MG63 (cell line): ENCODE measurements around the gene TMEM163. TPM values are rescaled to one million over a fixed set of nuclear protein-coding genes. Genes with fewer than 3 reads are reported as not detected.

Source experiments
- DNase-seq: peaks from one replicate; pipeline ENCODE4 v3.0.0-alpha.2; 2020
- H3K27me3 ChIP-seq: fragments of 250-450 bp; sonication (Bioruptor Pico); 2 replicates; pipeline ENCODE4 v1.5.1; 2020; ENCODE audit warnings: mild to moderate bottlenecking, moderate library complexity
- H3K36me3 ChIP-seq: fragments of 250-450 bp; sonication (Bioruptor Pico); 2 replicates; pipeline ENCODE4 v1.5.1; 2020; ENCODE audit warnings: mild to moderate bottlenecking, moderate library complexity
- H3K4me3 ChIP-seq: fragments of 250-450 bp; sonication (Bioruptor Pico); 2 replicates; pipeline ENCODE4 v1.5.1; 2020; ENCODE audit warnings: mild to moderate bottlenecking, moderate library complexity
- H3K9me3 ChIP-seq: fragments of 250-450 bp; sonication (Bioruptor Pico); 2 replicates; pipeline ENCODE4 v1.5.1; 2020; ENCODE audit warnings: mild to moderate bottlenecking, moderate library complexity
- total RNA-seq: library from RNA; depleted of rRNA; stranded (reverse); fragments of >200 nt; shearing (Covaris generic); gene quantifications from 2 replicates; pipeline ENCODE4 v1.2.3, GENCODE V29; 2014; ENCODE audit warnings: low replicate concordance; rRNA removed

TMEM163 gene
- total RNA-seq, 1 experiment from 2014 or later, result not detected

DNA sequence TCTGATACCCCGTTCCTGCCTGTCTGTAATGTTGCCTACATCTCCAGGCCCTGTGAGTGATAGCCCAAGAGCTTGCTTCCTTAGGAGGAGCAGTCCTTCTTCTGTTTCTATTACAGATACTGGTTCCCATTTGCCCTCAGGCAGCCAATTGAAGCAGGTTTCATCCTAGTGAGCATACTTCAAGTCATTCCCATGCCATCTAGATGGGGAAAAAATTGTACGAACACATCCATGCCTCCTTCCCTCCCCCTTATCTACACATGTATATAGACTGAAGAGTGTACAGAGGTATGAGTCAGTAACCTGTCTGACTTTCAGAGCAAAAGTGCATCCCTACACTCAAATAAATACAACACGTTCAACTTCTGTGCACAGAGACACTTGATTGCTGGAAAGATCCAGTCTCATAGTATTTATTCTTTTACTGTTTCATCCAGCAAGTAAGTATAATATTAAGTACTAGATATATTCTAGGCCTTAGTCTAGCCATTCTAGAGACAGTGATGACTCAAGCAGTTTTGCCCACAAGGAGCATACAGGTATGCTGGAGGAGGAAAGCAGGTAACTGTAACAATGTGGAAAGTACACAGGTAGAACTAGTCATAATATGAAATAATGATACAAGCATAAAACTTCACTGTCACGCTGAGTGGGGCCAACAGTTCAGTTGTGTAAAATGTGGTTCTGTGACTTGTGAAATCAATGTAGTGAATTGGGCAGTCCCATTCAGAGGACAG lies 311.5 kb downstream of the TMEM163 start:
- Histone ChIP-seq H3K27me3 (no peaks in the 10 kb centered on the region), H3K9me3 (no peaks in the 10 kb centered on the region)

DNA sequence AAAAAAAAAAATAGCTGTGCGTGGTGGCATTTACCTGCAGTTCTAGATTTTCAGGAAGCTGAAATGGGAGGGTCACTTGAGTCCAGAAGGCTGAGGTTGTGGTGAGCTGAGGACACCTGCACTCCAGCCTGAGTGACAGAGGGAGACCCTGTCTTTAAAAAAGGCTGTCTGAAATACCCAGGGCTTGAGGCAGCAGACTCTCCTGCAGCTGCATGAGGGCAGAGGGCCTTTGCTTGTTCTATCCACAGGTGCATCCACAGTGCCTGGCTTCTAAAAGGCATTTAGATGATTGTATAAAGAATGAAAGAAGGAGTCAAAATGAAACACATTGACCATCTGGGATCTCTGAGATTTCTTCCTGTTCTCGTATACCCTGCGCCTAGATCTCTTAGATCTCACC lies 312.1 kb downstream of the TMEM163 start:
- Histone ChIP-seq H3K36me3 (no peaks in the 10 kb centered on the region), H3K27me3 (no peaks in the 10 kb centered on the region), H3K9me3 (no peaks in the 10 kb centered on the region), H3K4me3 (no peak overlapping the region)
- DNase-seq, result no peak

More for the DNA sequence above, 311.5 kb downstream of the TMEM163 start:
- Histone ChIP-seq H3K36me3 (no peaks in the 10 kb centered on the region), H3K4me3 (no peak overlapping the region)
- no peak for DNase-seq

DNA sequence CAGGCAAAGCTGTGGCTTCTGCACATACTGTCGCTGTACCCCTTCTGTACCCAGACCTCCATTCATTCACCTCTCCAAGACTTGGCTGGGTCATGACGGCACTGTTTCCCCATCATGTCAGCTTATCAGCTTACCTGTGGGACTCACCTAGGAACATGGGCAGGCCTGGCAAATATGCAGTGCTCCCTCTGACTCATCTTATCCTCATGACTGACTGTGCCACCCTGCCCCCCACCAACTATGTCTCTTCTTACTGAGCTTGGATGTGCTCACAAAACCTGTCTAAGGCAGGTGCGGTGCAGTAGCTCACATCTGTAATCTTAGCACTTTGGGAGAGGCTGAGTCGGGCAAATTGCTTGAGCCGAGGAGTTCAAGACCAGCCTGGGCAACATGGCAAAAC lies 312.5 kb downstream of the TMEM163 start:
- Histone ChIP-seq H3K9me3 (no peaks in the 10 kb centered on the region), H3K4me3 (no peak overlapping the region), H3K27me3 (no peaks in the 10 kb centered on the region), H3K36me3 (no peaks in the 10 kb centered on the region)
- no peak for DNase-seq

Other genes with a start within 250 kb of the TMEM163 start
- gene ACMSD, start 119.6 kb upstream of the TMEM163 start, total RNA-seq, result not detected in 2 replicates
- gene CCNT2, start 199.8 kb upstream of the TMEM163 start, total RNA-seq, result 9.0 and 11.2 TPM in 2 replicates